SHP77 treated with DMSO at 0.1 percent for 48 hours (cell line): ENCODE data around the gene SUGP1.

Experiments used
- DNase-seq: peaks from one replicate; lab custom pipeline; 2025; lab: John Stamatoyannopoulos, UW

SUGP1 gene

DNA sequence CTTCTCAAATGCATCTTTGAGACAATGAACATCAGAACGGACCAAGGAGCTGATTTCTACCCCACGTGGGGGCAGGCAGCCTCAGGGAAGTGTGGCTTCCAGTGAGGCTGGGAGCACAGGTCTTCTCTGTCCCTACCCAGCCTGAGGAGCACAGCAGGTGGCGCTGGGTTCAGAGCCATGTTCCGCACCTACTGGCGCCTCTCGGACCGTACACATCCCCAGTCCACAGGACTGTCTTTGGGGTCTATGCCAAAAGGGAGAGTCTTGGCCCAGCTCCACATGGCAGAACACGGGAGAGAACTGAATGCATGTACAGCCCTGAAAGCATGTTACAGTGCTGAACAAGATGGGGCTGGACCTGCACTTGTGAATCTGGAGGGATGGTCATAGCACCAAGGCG lies 22.6 kb downstream of the SUGP1 start:
- no peak for DNase-seq

- DNase-seq, result no peak
Measured at GRCh38 chr19:19296953-19297689, 23.2 kb downstream of the SUGP1 start.

GRCh38 chr19:19294914-19295313 lies 25.4 kb downstream of the SUGP1 start:
- no peak for DNase-seq

DNA sequence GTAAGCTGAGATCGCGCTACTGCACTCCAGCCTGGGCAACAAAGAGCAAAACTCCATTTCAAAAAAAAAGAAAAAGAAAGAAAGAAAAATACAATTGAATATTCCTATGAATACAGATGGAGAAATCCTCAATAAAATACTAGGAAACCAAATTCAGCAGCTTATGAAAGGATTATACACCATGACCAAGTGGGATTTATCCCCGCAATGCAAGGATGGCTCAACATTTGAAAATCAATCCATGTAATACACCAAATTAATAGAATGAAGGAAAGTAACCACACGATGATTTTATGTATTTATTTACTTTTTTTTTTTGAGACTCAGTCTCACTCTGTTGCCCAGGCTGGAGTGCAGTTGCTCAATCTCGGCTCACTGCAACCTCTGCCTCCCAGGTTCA lies 27.7 kb downstream of the SUGP1 start:
- no peak for DNase-seq

DNA sequence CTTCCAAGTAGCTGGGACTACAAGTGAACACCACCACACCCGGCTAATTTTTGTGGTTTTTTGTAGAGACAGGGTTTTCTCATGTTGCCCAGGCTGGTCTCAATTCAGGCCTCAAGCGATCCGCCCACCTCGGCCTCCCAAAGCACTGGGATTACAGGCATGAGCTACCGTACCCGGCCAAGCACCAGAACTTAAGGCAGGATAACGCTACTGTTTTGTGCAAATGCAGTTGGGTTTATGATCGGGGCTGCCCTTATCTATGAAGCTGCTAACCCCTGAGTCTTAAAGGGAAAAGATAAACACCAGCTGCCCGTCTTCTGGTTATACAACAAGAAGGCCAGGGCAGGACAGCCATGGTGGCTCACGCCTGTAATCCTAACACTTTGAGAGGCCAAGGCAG lies 34.6 kb downstream of the SUGP1 start:
- no peak for DNase-seq

- no peak for DNase-seq
Measured at GRCh38 chr19:19280561-19280960, 39.7 kb downstream of the SUGP1 start.

- DNase-seq, result no peak
Measured at GRCh38 chr19:19279853-19280252, 40.5 kb downstream of the SUGP1 start.

DNA sequence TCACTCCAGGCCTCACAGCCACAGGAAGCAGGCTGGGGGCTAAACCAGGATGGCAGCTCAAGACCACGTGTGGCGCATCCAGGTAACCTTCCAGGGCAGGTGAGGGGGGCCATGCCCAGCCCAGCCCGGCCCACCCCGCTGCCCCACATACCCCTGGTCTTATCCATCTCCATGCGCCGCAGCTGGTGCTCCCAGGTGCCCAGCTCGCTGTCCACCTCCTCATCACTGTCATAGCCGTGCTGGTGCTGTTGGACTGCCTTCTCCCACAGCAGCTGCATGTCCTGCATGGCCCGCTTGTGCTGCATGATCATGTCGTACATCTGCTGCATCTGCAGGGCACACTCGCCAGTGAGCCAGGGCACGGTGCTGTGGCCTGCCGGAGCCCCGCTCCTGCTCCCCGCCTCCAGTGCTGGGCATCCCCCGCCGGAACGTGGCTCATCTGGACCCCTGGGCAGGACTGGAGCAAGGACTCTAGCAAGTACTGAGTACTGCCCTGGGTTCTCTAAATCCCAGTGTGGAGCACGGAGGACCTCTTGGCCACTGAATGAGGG lies 41.2 kb downstream of the SUGP1 start:
- no peak for DNase-seq

DNA sequence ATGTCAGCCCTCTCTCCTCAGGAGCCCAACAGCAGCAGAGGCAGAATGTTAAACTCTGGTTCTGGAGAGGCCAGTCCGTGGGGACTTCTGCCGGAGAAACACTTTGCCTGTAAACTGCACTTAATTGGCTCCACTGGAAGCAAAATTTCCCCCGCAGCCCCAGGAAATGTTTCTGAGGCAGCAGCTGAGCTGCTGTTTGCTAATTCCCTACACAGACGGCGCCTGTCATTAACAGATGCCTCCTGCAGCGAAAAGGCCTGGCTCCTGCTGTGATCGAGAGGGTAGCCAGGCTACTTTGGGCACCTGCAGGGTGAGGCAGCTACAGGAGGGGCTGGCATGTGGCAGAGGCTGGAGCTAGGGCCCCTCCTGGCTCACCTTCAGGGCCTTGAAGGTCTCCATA lies 42.0 kb downstream of the SUGP1 start:
- DNase-seq, result no peak

DNA sequence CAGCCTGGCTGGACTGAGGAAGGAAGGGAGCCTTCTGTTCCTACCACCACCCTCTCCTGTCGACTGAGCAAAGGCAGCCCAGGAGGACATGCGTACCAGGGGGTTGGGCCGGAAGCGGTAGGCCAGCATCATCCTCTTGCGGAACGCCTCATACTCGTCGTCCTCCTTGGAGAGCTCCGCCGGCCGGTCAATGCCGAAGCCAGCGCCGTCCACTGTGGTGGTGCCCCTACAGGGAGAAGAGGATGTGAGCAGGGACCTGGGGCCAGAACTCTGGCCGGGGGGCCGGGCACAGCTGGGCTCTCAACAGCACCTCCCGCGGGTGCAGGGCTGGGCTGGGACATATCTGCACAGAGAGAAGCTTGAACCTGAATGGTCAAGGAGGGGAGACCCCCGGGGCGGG lies 43.5 kb downstream of the SUGP1 start:
- no peak for DNase-seq

DNA sequence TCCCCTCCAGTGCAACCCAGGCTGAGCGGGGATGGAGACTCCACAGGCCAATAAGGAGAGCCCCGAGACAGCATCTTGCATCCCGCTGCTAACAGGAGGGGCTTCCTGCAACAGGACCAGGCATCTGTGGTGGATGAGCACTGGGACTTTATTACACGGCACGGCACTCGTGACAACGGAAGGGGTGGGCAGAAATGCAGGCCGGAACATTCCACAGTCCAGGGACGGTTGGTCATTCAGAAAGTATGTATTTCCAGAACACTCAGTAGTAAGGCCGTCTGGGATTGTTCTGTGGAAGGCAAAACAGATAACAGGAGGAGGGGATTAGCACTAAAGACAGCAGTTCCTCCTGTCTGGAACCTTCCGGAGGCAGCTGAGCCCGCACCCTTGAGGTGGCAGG lies 43.9 kb downstream of the SUGP1 start:
- no peak for DNase-seq

DNA sequence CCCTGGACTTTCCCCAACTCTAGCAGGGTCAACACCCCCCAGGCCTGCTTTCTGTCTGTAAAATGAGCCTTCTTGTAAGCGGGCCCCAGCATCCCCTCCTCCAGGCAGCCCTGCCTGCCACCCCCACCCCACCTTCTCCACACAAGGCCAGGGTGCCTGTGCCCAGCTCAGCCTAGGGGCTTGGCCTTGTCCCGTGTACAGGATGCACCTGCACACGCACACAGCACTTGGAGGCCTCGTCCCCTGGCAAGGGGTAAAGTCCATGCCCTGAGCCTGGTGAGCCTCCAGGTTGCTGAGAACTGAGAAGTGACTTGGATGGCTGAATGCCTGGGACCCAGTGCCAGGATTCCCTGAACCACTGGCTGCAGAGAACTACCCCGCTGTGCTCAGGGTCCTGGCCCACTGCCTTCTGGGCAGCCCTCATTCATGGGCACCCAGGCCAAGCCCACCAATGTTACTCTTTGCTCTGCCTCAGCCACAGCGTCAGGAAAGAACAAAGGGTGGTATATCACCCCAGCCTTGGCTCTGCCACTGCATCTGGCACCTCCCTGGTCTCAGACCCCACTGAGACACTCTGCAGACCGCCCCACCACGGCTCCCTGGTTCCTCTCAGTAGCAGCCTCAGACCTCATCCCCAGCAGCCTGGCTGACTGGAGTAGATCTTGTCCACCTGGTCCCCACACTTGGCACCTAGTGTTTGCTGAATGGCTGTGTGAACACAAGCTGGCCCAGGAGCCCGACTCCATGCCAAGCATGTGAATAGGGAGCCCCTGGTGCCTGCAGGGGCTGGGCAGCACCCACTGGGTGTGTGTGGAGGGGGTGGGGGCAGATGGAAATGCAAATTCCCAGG lies 45.4 kb downstream of the SUGP1 start:
- no peak for DNase-seq

DNA sequence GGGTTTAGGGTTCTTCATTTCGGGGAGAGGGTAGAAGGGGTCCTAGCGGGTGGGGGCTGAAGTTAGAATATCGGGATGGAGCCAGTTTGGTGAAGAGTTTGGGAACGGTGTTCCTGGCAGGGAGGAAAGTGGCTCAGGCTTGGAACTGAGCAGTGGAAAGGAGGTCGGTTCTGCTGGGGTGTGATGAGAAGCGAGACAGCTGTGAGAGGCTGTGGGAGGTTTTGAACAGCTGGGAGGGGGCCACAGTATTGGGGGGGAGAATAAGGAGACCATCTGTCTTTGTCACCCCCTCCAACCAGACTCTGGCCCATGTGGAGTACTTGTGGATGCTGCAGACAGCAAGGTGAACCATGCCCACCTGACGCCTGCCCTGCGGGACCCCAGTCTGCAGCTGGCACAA lies 46.2 kb downstream of the SUGP1 start:
- DNase-seq, result no peak

GRCh38 chr19:19271828-19272599 lies 48.3 kb downstream of the SUGP1 start:
- DNase-seq, result no peak

DNA sequence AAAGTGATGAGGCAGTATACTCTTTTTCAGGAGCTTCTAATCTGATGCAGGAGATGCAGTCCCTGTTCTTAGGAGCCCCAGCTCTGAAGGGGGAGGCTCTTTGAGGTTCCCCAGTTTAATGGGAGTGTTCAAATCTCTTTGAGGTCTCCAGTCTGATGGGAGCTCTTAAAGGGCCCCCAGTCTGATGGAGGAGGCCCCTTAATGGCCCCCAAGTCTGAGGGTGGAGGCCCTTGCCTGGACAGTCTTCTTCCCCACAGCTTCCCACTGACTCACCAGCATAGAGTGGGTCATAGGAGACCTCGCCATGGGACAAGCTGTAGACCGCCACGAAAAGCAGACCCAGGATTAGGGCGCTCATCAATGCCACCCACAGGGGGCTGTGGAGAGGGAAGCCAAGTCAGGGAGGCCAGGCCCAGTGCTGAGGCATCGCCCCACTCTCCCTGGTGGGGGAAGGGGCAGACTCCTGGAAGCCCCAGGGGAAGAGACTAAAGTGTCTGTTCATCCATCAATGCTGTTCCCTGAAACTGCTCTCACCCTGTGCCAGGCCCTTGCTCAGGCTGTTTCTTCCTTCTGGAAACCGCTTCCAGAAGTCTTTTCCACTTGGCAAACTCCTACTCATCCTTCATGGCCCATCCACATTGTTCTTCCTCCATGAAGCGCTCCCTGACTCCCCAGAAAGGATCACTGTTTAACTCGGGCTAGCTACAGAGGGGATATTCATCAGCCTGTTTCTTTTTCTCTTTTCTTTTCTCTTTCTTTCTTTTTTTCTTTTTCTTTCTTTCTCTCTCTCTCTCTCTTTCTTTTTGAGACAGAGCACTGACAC lies 49.3 kb downstream of the SUGP1 start:
- no peak for DNase-seq

DNA sequence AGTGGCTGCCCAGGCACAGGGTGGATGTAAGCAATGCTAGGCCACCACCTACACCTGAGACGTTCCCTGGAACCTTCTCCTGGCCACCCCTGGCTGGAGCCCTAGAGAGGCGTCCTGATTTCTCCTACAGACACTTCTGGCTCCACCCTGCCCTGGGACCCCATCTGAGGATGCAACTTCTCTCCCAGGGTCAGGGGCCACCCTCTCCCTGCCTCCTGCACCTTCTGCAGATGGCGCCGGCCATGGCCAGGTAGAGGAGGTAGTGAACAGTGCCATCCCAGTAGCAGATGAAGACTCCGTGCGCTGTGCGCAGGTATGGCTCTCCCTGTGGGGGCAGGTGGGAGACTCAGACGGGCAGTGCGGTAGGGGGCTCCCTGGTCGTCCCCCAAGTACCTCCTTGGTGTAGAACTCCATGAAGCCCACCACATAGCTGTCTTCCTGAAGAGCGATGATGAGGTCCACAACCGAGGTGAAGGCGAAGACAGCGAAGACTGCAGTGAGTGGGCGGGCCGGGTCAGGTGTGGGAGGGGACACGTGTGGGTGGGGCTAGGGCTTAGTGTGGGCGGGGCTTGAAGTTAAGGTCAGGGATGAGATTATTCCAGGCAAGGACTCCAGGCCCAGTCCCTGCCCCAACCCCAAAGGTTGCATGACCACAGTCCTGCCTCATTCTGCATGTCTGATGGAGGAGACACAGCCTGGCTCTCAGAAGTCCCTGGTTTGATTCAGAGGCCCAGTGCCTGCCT lies 50.2 kb downstream of the SUGP1 start:
- no peak for DNase-seq

DNA sequence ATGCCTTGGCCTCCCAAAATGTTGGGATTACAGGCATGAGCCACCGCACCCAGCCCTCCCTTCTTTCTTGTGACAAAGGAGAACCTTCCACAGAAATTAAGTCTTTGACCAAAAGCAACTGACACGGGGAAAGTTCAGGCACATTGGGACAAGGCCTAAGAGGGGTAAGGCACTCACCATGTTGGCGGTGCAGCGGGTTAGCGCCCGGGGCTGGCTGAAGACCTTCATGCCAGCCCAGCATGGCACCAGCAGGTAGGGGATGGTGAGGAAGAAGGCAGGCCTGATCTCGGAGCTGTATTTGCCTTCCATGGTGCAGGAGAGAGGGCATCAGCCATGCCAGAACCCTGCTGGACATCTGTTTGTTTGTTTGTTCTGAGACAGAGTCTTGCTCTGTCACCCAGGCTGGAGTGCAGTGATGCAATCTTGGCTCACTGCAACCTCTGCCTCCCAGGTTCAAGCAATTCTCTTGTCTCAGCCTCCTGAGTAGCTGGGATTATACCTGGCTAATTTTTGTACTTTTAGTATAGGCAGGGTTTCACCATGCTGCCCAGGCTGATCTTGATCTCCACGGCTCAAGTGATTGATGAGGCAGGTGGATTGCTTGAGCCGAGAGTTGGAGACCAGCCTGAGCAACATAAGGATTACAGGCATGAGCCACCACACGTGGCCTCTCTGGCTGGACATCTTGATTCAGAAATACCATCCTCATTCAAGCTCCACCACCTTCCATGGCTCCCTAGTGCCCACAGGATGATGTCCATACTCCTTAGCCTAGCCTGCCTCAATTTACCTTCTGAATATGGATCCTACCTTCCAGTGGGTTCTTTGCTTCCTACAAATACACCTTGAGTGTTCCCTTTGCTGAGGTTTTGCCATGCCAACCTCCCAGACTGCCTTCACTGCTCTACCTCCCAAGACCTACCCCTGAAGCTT lies 51.6 kb downstream of the SUGP1 start:
- DNase-seq, result no peak

DNA sequence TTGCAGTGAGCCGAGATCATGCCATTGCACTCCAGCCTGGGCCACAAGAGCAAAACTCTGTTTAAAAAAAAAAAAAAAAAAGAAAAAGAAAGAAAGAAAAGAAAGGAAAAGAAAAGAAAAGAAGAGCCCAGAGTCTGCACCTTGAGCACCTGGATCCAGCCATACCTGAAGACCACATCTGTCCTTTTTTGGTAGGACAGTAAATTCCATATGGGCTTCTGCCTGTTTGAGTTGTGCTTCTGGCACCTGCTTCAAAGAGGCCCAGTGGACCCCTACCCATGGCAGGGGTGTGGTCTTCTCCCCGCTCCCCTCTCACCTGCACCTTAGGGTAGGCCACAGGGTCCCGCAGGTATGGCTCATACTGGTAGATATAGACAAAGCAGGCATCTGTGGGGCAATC lies 53.0 kb downstream of the SUGP1 start:
- no peak for DNase-seq

DNA sequence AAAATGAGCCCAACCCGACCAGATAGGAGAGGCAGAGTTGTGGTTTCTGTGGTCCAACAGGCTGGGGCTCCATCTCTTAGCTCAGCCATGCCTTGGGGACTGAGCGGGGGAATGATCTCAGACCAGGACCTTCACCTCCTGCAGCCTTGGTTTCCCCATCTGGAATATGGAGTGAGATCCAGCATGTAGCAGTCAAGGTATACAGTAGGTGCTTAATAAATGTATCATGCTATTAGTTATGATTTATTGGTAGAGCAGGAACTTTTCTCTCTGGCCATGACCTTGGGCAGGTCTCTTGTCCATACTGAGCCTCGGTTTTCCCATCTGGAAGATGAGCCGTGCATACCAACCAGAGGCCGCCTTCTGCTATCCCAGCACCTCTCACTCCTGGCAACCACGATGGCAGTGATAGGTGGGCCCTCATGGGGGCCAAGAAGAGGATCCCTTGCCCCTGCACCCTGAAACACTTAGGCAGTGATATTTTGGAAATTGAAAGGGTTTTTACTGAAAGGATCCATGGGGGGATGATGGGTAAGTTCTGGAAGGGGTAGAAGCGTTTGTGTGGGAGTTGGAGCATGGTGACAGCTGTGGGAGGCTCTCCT lies 56.3 kb downstream of the SUGP1 start:
- no peak for DNase-seq
